Measurements from ENCODE around the gene DOK5. TPM values are rescaled to one million over a fixed set of nuclear protein-coding genes. Genes with fewer than 3 reads are reported as not detected.

The DOK5 gene
- total RNA-seq, 3 donors from 2014 or later (not counting 1 experiment from before 2014, with no cell fraction given) = not detected

DNA sequence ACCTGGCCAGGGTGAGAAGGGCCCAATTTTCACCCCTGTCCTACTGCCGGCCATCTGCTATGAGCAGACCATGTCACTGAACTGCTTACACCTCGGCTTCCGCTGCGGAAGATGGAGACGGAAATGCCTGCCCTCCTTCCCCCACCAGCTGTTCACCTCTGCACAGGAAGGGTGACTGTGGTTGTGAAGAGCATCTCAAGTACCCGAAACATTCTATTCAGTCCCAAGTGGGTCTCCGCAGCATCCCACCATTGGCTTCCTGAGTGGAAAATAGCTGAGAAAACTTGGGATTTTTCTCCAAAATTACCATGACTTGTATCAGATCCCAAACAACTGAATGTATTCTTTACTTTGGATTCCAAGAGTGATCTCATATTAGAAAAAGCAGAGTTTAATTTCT lies 16.1 kb downstream of the DOK5 start:
- intact Hi-C loops (cut with micrococcal nuclease) = no loop called here
- peaks cover 0 to 5% of the 10 kb centered on the region in 2 donors for H3K9me3 Mint-ChIP-seq

DNA sequence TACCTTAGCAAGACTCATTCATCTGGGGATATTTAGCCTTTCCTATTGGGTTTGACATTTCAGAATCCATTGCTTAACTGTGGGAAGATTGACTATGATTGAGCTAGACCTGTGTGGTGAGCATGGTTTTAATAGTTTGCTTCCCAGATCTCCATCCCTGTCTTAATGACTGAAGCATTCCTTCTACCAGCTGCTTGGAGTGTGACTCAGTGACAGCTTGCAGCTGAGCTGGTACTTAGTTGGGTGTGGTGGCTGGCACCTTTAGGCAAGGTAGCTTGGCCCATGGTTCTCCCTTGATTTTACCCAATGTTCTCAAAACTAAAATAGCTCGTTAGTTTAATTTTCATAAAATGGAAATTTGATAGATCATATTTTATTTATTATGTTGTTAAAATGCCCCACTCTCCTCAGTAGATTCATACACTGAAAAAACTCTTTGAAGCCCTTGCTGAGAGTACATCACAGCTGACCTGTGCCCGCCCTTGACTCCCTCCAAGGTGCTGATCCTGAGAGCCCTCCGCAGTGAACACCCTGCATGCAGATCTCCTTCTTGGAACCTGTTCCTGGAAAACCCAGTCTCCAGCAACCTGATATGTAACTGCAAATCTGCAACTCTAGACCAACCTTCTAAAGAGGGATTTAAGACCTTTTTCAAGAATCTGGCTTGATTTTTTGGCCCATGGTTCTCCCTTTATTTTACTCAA lies 19.1 kb downstream of the DOK5 start:
- 89% methylated on average over 2 of the region's 3 CpGs for whole genome bisulfite sequencing (ENCODE audit: insufficient coverage)
- H3K4me1 ChIP-seq (ENCODE audit: control insufficient read depth, insufficient read depth, low read length) = no peaks in the 10 kb centered on the region
- Mint-ChIP-seq H3K4me1 (no peaks in the 10 kb centered on the region), H3K4me3 (no peak overlapping the region), H3K9me3 (peaks cover 0 to 5% of the 10 kb centered on the region in 2 donors), H3K27ac (no peak overlapping the region), H3K36me3 (no peaks in the 10 kb centered on the region), H3K27me3 (ENCODE audit: low read depth in 2 of 2) (peaks cover 7 to 14% of the 10 kb centered on the region in 2 donors)
- H3K27ac ChIP-seq (ENCODE audit: low read length) = no peak overlapping the region
- H3K36me3 ChIP-seq (ENCODE audit: control insufficient read depth, insufficient read depth, low read length) = no peaks in the 10 kb centered on the region
- intact Hi-C loops (cut with micrococcal nuclease) = no loop called here
- H3K9me3 ChIP-seq (ENCODE audit: control insufficient read depth, insufficient read depth, low read length) = no peaks in the 10 kb centered on the region
- no peaks in the 10 kb centered on the region for H3K27me3 ChIP-seq (ENCODE audit: control insufficient read depth, insufficient read depth, low read length)
- DNase-seq = no peak
- no peak overlapping the region for H3K4me3 ChIP-seq (ENCODE audit: low read length)
- TF ChIP-seq, protein P1, sequence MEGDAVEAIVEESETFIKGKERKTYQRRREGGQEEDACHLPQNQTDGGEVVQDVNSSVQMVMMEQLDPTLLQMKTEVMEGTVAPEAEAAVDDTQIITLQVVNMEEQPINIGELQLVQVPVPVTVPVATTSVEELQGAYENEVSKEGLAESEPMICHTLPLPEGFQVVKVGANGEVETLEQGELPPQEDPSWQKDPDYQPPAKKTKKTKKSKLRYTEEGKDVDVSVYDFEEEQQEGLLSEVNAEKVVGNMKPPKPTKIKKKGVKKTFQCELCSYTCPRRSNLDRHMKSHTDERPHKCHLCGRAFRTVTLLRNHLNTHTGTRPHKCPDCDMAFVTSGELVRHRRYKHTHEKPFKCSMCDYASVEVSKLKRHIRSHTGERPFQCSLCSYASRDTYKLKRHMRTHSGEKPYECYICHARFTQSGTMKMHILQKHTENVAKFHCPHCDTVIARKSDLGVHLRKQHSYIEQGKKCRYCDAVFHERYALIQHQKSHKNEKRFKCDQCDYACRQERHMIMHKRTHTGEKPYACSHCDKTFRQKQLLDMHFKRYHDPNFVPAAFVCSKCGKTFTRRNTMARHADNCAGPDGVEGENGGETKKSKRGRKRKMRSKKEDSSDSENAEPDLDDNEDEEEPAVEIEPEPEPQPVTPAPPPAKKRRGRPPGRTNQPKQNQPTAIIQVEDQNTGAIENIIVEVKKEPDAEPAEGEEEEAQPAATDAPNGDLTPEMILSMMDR (IDR thresholded peaks at IDR 0.05) = no peak
- ATAC-seq = no peak

More for the DNA sequence above, 16.1 kb downstream of the DOK5 start:
- Histone ChIP-seq H3K36me3 (ENCODE audit: control insufficient read depth, insufficient read depth, low read length) (no peaks in the 10 kb centered on the region), H3K4me3 (ENCODE audit: low read length) (no peak overlapping the region), H3K27me3 (ENCODE audit: control insufficient read depth, insufficient read depth, low read length) (no peaks in the 10 kb centered on the region), H3K4me1 (ENCODE audit: control insufficient read depth, insufficient read depth, low read length) (no peaks in the 10 kb centered on the region), H3K27ac (ENCODE audit: low read length) (no peak overlapping the region), H3K9me3 (ENCODE audit: control insufficient read depth, insufficient read depth, low read length) (no peaks in the 10 kb centered on the region)
- DNase-seq (no peak), ATAC-seq (no peak)
- H3K4me3 Mint-ChIP-seq = no peak overlapping the region
- no peaks in the 10 kb centered on the region for H3K4me1 Mint-ChIP-seq
- no peak overlapping the region for H3K27ac Mint-ChIP-seq
- TF ChIP-seq, protein P1 (IDR thresholded peaks at IDR 0.05) = no peak
- H3K36me3 Mint-ChIP-seq = no peaks in the 10 kb centered on the region
- WGBS (ENCODE audit: insufficient coverage) = 79% methylated on average over 6 of the region's 7 CpGs
- H3K27me3 Mint-ChIP-seq (ENCODE audit: low read depth in 2 of 2) = peaks cover 7 to 9% of the 10 kb centered on the region in 2 donors

DNA sequence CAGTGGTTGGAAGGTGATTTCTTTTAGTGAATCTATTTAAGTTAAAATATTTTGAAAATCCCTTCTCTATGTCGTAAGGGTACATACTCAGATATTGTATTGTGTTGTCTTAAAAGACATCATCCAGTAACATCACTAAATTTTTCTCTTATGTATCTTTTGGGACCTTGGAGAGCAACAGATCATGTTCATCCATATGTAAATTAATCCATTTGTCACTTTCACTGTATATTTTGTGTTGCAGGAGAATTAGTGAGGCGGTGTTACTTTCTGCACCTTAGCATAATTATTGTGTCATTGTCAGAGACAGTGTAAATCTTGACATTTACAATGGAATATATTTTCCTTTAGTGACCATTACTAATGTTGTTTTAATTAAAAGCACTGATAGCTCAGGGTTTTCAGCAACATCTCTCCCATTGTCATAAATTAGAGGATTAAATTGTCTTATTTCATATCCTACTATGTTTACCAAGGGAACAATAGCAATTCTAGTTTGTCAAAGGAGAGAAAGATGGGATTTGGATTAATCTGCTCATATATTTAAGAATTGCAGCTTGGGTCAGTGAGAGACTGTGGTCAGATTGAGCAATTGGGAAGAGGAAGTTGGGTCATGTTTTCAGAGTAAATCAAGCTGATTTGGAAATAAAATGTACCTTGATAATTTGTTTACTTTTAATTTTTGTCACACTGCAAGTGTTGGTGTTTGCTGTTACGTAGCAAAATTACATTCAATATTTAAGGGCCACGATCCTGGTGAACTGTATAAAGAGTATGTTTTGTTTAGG lies 22.7 kb downstream of the DOK5 start:
- no CpG with 5 or more reads among the region's 4 CpGs for WGBS (ENCODE audit: insufficient coverage)
- intact Hi-C loops (cut with micrococcal nuclease) = no loop called here
- no peak for ATAC-seq

More for the DNA sequence above, 22.7 kb downstream of the DOK5 start:
- H3K9me3 Mint-ChIP-seq = no peaks in the 10 kb centered on the region
- H3K4me3 Mint-ChIP-seq = no peak overlapping the region
- Histone ChIP-seq H3K27ac (ENCODE audit: low read length) (no peak overlapping the region), H3K36me3 (ENCODE audit: control insufficient read depth, insufficient read depth, low read length) (no peaks in the 10 kb centered on the region), H3K27me3 (ENCODE audit: control insufficient read depth, insufficient read depth, low read length) (no peaks in the 10 kb centered on the region), H3K4me1 (ENCODE audit: control insufficient read depth, insufficient read depth, low read length) (no peaks in the 10 kb centered on the region), H3K4me3 (ENCODE audit: low read length) (no peak overlapping the region), H3K9me3 (ENCODE audit: control insufficient read depth, insufficient read depth, low read length) (no peaks in the 10 kb centered on the region)
- TF ChIP-seq, protein P1 (IDR thresholded peaks at IDR 0.05) = no peak
- no peaks in the 10 kb centered on the region for H3K36me3 Mint-ChIP-seq
- DNase-seq = no peak
- peaks cover 4 to 14% of the 10 kb centered on the region in 2 donors for H3K27me3 Mint-ChIP-seq (ENCODE audit: low read depth in 2 of 2)
- H3K27ac Mint-ChIP-seq = no peak overlapping the region
- H3K4me1 Mint-ChIP-seq = no peaks in the 10 kb centered on the region
